ENCODE data around the gene DNAJC1.
"Not testable (repeated sequence)": the region's sequence is repeated elsewhere in the genome, so short reads cannot be mapped to it uniquely, and the experiment has no call there.

DNA sequence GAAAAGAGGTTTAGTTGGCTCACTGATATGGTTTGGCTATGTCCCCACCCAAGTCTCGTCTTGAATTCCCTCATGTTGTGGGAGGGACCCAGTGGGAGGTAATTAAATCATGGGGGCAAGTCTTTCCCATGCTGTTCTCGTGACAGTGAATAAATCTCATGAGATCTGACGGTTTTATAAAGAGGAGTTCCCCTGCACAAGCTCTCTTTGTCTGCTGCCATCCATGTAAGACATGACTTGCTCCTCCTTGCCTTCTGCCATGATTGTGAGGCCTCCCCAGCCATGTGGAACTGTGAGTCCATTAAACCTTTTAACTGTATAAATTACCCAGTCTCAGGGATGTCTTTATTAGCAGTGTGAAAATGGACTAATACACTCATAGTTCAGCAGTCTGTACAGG is 28.7 kb upstream of the DNAJC1 start:
- TF ChIP-seq POLR2A (IDR thresholded peaks at IDR 0.05; ENCODE audit: low read depth, low read length); POLR2AphosphoS5 (IDR thresholded peaks at IDR 0.05; ENCODE audit: low read depth, low read length); TAF1 (IDR thresholded peaks at IDR 0.05; ENCODE audit: low read depth, low read length); SPI1 (IDR thresholded peaks at IDR 0.05; ENCODE audit: low read depth, low read length); POU2F2 (IDR thresholded peaks at IDR 0.05; ENCODE audit: low read depth, low read length); PAX5 (IDR thresholded peaks at IDR 0.05; ENCODE audit: insufficient read depth, low read length, severe bottlenecking): not testable (repeated sequence)

Measured in GM12891 (cell line).